Measurements from ENCODE around the gene ICA1.
"Not testable (repeated sequence)": the region's sequence is repeated elsewhere in the genome, so short reads cannot be mapped to it uniquely, and the experiment has no call there.

The ICA1 gene

GRCh38 chr7:8089036-8089780, 172.8 kb downstream of the ICA1 start:
- DNase-seq: no peak

GRCh38 chr7:8086239-8086638, 175.7 kb downstream of the ICA1 start:
- DNase-seq: no peak

GRCh38 chr7:8085420-8085819, 176.5 kb downstream of the ICA1 start:
- DNase-seq: no peak

DNA sequence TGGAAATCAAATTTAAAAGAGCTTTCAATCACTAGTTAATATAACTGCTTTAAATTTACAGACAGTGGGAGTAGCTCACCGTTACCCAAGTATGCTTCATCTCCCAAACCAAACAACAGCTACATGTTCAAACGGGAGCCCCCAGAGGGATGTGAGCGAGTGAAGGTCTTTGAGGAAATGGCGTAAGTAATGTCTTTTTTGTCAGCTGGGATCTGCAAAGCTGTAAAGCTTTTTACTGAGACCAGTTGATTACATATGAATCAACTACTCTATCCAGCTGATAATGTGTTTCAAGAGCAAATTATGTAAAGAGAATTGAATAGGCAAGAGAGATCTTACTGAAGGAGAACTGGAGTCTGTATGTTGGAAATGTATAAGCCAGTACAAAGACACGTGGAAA, 177.1 kb downstream of the ICA1 start:
- DNase-seq: peak; percentile 52

- no peak for DNase-seq
Measured at GRCh38 chr7:8082762-8083161, 179.2 kb downstream of the ICA1 start.

DNA sequence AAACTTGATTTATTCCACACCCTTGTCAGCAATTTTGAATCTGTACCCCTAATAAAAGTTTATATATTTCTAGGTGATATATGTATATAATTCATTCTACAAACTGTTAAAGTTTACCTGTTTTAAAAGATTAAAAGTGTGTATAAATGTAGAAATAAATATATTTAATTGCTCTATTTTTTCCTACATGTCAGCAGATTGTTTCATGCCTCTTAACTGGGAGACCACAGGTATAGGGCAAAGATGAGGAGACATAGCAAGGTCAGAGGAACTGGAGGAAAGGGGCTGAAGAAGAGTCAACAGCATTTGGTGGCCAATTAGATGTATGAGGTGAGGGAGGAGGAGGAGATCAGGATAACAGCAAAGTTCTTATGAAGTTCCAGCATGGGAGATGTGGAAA, 183.5 kb downstream of the ICA1 start:
- DNase-seq: no peak

- no peak for DNase-seq
Measured at GRCh38 chr7:8070451-8071180, 191.4 kb downstream of the ICA1 start.

DNA sequence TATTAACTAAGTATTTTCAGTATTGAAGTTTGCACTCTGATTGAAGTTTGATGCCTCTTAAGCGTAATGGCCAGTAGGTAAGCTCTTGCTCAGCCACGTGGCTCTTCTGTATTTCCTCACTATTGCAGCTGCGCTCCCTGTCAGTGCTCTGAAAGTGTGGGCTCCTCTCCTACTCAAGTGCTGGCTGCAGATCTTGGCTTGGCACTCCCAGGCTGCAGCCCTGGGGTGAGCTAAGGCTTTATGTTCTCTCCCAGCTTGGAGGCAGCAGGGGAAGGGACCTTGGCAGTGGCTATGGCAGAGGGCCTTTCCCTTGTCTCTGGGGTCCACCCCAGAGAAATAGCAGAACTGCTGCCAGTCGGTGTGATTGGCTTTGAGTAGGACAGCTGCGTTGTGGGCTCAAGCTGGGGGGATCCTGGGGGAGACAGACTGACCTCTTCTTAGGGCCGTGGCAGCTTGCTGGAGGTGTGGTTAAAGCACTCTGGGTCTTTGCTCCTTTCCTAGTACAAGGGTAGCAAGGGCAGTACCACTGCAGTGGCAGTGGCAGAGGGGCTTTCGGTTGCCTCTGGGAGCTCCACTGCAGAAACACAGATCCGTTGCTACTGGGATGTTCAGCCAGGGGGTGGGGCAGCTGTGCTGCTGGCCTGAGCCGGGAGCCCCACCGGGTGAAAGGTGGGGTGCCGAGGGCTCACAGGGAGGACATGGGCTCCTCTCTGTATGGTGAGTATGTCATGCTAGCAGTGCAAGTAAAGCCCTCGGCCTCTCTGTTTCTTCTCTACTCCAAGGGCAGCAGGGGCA, 192.9 kb downstream of the ICA1 start:
- no peak for DNase-seq

GRCh38 chr7:8065356-8065813, 196.6 kb downstream of the ICA1 start:
- DNase-seq: no peak

DNA sequence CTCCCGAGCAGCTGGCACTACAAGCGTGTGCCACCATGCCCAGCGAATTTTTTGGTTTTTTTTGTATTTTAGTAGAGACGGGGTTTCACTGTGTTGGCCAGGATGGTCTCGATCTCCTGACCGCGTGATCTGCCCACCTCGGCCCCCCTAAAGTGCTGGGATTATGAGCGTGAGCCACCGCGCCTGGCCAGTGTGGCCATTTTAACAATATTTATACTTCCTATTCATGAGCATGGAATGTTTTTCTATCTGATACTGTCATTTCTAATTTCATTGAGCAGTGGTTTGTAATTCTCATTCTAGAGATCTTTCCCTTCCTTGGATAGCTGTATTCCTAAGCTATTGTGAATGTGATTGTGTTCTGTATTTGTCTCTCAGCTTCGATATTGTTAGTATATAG, 197.1 kb downstream of the ICA1 start:
- no peak for DNase-seq

GRCh38 chr7:8063706-8064297, 198.2 kb downstream of the ICA1 start:
- DNase-seq: peak; percentile 19

DNA sequence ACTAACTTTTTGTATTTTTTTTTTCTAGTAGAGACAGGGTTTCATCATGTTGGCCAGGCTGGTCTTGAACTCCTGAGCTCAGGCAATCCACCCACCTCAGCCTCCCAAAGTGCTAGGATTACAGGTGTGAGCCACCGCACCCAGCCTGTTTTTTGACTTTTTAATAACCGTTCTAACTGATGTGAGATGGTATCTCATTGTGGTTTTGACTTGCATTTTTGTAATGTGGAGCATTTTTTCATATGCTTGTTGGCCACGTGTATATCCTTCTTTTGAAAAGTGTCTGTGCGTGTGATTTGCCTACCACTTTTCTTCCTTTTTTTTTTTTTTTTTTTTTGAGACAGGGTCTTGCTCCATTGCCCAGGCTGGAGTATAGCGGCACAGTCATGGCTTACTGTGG, 198.7 kb downstream of the ICA1 start:
- not testable (repeated sequence) for DNase-seq
